CD4-positive, alpha-beta T cell treated with Interleukin-21 for 1 hour (primary cell): ENCODE data around the gene DAPK3.
"Not testable (repeated sequence)": the region's sequence is repeated elsewhere in the genome, so short reads cannot be mapped to it uniquely, and the experiment has no call there.

Source experiments
- DNase-seq: peaks from one replicate; pipeline ENCODE4 v3.0.0-alpha.2; 2020

Gene DAPK3

GRCh38 chr19:3952755-3953276 is 18.1 kb downstream of the DAPK3 start:
- DNase-seq, result not testable (repeated sequence)

GRCh38 chr19:3950871-3951861 is 19.7 kb downstream of the DAPK3 start:
- DNase-seq, result no peak

- no peak for DNase-seq
Measured at GRCh38 chr19:3949997-3950859, 20.7 kb downstream of the DAPK3 start.

GRCh38 chr19:3949294-3949693 is 21.6 kb downstream of the DAPK3 start:
- no peak for DNase-seq

GRCh38 chr19:3947316-3947933 is 23.5 kb downstream of the DAPK3 start:
- DNase-seq, result not testable (repeated sequence)

- no peak for DNase-seq
Measured at GRCh38 chr19:3945838-3946237, 25.1 kb downstream of the DAPK3 start.

- DNase-seq, result no peak
Measured at GRCh38 chr19:3944018-3944721, 26.7 kb downstream of the DAPK3 start.

GRCh38 chr19:3942790-3943409 is 28.0 kb downstream of the DAPK3 start:
- no peak for DNase-seq

- DNase-seq, result not testable (repeated sequence)
Measured at GRCh38 chr19:3938300-3938950, 32.5 kb downstream of the DAPK3 start.

GRCh38 chr19:3936506-3937442 is 34.1 kb downstream of the DAPK3 start:
- DNase-seq, result no peak

- no peak for DNase-seq
Measured at GRCh38 chr19:3932931-3933810, 37.7 kb downstream of the DAPK3 start, which contains the start of gene NMRK2. TSS of gene NMRK2 (plus strand) at chr19:3933069. CDS start at chr19:3933672, 603 bp downstream.

GRCh38 chr19:3931041-3931440 is 39.9 kb downstream of the DAPK3 start:
- DNase-seq, result no peak

GRCh38 chr19:3923912-3924311 is 47.0 kb downstream of the DAPK3 start:
- no peak for DNase-seq

GRCh38 chr19:3923096-3923758 is 47.7 kb downstream of the DAPK3 start:
- no peak for DNase-seq

- no peak for DNase-seq
Measured at GRCh38 chr19:3919793-3920192, 51.1 kb downstream of the DAPK3 start.

- no peak for DNase-seq
Measured at GRCh38 chr19:3916033-3916432, 54.9 kb downstream of the DAPK3 start.

GRCh38 chr19:3914199-3914598 is 56.7 kb downstream of the DAPK3 start:
- no peak for DNase-seq

- no peak for DNase-seq
Measured at GRCh38 chr19:3910105-3910504, 60.8 kb downstream of the DAPK3 start.
